ENCODE results near the gene C4orf17.

The C4orf17 gene

GRCh38 chr4:99536848-99537247, 26.0 kb downstream of the C4orf17 start:
- no peak for DNase-seq (ENCODE audit: low read depth)

- DNase-seq (ENCODE audit: low read depth) = no peak
These were observed 26.9 kb downstream of the C4orf17 start for GRCh38 chr4:99537674-99538073.

DNA sequence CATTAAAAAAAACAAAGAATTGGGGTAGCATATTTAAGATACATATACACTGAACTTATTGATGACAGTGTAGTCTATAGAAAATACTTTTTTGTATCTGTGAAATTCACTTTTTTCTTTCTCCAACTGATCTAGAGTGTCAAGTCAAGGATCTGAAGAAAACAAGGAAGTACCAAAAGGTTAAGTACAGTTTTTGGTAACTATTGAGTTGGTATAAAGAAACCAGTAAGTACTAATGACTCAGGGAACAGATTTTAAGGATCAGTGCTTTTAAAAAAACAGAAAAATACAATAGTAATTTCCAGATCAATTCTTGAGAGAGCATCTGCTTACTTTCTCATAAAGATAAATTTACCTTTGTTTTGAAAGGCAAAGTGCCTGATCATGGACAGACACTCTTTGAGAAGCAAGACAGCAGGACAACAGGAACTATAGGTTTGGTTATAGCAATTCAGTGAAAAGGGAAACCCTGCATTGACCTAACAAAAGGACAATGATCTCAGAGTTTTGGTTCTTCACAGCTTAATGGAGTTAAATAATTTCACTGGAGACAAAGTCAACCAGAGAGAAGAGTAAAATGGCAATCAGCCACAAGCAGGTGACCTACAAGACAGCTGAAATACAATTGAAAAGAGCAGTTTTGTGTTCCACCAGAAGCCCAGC, 29.6 kb downstream of the C4orf17 start:
- no peak for DNase-seq (ENCODE audit: low read depth)

- no peak for DNase-seq (ENCODE audit: low read depth)
These were observed 42.1 kb downstream of the C4orf17 start for GRCh38 chr4:99552872-99553271.

DNA sequence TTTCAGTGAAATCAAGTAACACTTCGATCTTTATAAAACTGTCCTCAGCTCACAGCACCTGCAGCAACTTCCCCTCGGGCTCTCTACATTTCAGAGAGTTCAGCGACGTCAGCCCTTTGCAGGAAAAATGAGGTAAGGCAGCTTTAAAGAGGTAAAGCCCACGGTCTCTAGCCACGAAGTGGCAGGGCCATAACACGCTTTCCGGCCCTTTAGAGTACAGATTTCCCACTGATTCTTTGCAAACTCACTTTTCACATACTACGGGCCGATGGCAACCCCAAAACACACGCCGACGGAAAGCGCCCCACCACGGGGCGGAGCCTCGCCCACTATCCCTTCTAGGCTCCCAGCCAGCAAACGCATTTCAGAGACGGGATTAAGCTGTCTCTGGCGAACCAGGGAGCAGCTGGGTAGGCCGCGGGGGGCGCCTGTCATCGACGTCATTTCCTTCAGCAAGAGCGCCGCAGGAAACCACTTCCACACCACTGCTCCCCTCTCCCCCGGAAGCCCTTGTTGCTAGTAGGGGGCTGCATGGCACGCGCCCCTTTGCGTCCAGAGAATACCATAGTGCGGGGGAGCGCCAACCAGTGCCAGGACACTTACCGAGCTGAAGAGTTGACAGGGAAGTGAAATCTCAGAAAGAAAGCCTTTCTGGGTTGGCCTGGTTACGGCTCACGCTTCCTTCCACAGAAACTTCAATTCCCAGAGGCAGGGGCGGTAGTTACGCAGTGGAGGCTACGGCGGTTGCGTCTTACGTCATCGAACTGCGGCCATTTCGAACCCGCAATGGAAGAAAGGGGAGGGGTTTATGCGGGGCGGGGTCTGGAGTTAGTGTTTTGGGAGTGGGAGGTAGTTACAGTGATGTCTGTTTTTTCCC, 52.7 kb downstream of the C4orf17 start, which contains the start of gene TRMT10A:
TSS of gene TRMT10A (minus strand) at position 730 of the 877 bp plus-strand sequence. CDS start 4,701 bp downstream, outside the sequence.
- peak; percentile 92 for DNase-seq (ENCODE audit: low read depth)

DNA sequence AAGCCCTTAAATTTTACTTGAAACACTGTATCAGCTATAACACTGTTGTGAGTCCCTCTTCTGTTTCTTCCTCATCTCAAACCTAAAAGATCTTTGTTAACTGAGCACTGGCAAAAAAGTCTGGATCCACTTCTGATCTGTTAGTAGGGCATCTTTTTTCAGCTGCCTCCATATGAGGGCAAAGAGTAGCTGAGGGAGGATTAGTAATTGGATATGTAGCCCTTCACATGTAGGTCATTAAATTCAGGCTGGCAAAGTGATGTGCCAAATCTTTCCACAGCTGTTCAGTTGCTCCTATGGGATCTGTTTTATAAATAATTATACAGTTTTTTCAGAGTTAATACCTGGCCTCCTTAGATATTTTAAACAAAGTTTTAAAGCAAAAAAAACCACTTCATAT, 54.1 kb downstream of the C4orf17 start:
- no peak for DNase-seq (ENCODE audit: low read depth)

- no peak for DNase-seq (ENCODE audit: low read depth)
These were observed 61.1 kb downstream of the C4orf17 start for GRCh38 chr4:99571883-99572282.

DNA sequence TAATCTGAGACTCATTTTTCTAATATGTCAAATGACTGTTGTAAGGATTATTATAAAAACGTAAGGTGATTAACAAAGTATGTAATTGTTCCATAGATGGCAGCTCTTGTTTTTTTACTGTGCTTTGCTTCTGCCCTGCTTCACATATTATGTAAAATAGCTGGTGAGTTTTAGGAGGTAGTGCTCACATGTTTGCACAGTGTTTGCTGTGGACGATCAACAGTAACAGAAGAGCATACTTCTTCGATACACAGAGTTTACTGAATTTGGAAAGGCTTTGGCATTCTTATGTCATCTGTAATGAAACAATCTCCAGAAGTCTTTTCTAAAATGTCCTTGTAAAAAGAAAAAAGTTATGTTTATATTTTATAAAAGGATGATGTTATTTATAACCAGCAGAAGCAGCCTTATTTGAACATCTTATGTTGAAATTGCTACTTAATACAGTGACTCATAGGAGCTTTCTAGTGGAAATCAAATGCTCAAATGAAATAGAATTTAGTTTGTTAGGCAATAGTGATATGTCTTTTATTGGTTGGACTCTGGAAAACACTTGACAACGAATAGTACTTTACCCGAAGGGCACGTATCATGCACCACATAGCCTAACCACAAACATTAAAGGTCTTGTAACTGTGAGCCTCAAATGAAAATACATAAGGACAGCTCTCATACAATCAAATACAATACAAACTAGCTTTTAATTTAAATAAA, 61.9 kb downstream of the C4orf17 start:
- DNase-seq (ENCODE audit: low read depth) = no peak

GRCh38 chr4:99573735-99574368, 63.0 kb downstream of the C4orf17 start:
- DNase-seq (ENCODE audit: low read depth) = no peak

DNA sequence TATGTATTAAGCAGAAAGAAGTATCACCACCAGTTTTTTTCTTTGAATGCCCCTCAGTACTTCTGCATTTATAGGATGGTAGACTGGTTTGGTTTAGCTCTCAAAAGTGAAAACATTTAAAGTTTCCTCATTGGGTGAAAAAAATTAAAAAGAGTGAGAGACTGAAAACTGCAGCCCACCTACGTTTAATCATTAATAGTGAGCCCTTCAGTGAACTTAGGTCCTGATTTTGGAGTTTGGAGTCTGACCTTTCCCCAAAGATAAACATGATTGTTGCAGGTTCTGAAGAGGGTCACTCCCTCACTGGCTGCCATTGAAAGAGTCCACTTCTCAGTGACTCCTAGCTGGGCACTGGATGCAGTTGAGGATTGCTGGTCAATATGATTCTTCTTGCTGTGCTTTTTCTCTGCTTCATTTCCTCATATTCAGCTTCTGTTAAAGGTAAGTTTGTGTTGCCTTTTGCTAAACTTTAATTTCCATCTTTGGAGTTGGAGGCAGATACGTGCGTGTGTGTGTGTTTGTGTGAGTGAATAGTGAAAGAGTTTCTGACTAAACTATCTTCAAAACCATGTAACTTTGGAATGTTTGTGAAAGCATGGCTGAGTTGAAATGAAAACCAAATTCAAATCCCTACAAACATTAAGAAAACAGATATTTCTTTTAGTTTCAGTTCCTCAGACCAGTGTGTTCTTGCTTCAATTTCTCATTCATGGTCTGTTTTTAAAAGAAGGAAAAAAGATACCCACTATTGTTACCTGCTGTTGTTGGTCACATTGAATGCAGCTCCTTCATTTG, 63.9 kb downstream of the C4orf17 start, which contains the start of gene MTTP:
TSS of gene MTTP (plus strand) at position 295 of the 795 bp plus-strand sequence. CDS start at position 381, 86 bp downstream.
- DNase-seq (ENCODE audit: low read depth) = no peak

DNA sequence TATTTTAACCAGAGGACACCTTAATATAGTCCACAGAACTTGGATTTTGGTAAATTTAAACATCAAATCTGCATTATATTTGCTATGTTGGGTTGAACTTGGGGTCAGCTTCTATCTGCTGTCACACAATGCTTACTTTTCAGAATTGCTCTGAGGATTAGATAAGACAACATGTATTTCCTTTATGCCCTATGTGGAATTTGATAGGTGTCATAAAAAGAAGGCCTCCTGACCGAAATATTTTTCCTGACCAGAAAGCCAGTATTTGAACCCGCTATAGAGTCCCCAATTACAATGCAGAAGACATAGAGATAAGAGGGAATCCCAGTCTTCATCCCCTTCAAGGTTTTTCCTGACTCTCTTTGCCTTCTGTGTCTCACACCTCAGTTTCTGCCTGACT, 67.9 kb downstream of the C4orf17 start:
- no peak for DNase-seq (ENCODE audit: low read depth)

DNA sequence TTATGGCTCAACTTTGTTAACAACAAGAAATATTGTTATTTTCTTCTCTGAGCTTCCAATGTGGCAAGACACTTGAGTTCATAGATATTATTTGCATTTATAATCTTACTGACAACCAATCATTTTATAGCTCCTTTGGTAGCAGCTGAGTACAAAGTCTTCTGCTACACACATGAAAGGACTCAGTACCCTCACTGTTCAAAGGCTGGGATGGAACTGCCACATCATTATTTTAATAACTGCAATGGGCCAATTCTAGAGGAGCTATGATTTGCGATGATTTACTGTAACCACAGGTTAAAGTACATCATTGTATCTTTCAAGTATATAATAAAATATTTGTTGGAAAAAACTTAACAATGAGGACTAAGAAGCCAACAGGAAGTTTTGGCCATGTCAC, 74.7 kb downstream of the C4orf17 start:
- no peak for DNase-seq (ENCODE audit: low read depth)

DNA sequence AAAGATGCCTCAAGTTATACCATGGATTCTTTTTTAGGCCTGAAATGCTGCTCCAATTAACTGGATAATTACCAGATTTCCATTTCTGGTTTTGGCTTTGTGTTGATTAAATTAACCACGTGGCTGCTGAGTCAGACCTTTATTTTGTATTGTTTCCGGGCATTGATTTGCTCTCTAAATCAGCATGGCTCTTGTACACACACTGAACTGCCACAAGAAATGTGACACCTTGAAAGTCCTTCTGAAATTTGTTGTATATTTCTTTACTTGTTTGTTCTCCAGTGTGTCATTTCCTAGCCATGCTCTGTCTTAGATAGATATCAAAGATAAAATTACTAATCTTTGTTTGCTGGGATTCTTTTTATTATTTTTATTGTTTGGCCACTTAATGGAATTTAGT, 75.5 kb downstream of the C4orf17 start:
- no peak for DNase-seq (ENCODE audit: low read depth)

DNA sequence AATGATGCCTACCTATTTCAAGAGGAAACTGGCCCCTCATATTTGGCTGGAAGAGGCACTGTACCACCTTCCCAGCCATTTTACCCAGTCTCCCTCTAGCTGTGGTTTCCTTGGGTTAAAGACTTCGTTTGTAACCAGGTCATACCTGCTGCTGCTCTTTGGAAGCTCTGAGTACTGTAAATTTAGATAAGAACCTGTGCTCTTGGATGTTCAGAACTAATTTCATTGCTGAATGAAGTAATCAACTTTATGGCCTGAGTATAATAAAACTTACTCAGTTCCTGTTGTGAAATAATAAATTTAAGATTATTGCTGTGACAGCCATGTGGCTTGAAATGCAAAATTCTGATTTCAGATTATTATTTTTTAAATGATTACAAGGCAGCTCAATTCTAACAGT, 76.0 kb downstream of the C4orf17 start:
- DNase-seq (ENCODE audit: low read depth) = no peak

DNA sequence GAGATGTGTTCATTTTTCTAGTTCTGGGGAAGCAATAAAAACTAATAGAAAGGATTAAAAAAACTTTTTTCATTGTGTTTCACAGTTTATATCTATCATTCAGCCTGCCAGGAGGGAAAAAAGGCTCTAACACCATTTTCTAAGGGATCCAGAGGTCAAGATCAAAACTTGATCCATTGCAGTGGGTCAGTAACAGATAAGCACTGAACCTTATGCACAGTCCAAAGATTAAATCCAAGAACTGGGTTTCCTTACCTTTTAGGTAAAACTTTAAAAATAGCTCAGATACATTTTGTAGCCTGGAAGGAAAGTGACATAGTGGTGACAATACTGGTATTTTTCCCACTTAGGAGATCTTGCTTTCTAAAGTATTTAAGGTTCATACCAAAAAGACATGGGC, 76.5 kb downstream of the C4orf17 start:
- DNase-seq (ENCODE audit: low read depth) = no peak

DNA sequence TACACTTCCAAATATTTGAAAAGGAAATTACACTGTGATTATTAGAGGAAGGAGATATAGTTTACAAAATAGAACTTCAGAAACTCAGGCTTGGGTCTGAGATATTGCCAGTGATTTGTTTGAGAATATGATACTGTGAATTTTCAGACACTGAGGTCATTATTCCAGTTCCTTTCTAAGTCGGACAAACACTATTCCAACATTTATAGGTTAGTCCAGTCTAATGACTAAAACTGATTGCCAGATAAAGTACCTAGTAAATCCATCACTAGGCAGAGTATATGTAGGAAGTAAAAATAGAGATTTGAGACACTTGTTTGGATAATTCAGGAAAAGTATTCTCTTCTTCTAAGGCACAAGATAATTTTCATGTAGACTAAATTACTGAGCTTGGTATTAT, 77.0 kb downstream of the C4orf17 start:
- no peak for DNase-seq (ENCODE audit: low read depth)

DNA sequence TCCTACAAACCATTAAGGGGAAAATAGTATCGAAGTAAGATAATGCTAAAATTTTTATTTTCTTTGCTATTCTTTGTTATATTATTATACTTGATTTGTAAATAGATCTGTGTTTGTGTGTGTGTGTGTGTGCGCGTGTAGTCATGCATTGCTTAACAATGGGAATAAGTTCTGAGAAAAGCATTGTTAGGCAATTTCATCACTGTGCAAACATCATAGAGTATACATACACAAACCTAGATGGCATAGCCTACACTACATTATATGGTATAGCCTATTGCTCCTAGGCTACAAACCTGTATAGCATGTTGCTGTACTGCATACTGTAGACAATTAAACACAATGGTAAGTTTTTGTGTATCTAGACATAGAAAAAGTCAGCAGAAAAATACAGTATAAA, 80.9 kb downstream of the C4orf17 start:
- DNase-seq (ENCODE audit: low read depth) = no peak
